Measurements from ENCODE around the gene MYOF.

Gene MYOF, protein sequence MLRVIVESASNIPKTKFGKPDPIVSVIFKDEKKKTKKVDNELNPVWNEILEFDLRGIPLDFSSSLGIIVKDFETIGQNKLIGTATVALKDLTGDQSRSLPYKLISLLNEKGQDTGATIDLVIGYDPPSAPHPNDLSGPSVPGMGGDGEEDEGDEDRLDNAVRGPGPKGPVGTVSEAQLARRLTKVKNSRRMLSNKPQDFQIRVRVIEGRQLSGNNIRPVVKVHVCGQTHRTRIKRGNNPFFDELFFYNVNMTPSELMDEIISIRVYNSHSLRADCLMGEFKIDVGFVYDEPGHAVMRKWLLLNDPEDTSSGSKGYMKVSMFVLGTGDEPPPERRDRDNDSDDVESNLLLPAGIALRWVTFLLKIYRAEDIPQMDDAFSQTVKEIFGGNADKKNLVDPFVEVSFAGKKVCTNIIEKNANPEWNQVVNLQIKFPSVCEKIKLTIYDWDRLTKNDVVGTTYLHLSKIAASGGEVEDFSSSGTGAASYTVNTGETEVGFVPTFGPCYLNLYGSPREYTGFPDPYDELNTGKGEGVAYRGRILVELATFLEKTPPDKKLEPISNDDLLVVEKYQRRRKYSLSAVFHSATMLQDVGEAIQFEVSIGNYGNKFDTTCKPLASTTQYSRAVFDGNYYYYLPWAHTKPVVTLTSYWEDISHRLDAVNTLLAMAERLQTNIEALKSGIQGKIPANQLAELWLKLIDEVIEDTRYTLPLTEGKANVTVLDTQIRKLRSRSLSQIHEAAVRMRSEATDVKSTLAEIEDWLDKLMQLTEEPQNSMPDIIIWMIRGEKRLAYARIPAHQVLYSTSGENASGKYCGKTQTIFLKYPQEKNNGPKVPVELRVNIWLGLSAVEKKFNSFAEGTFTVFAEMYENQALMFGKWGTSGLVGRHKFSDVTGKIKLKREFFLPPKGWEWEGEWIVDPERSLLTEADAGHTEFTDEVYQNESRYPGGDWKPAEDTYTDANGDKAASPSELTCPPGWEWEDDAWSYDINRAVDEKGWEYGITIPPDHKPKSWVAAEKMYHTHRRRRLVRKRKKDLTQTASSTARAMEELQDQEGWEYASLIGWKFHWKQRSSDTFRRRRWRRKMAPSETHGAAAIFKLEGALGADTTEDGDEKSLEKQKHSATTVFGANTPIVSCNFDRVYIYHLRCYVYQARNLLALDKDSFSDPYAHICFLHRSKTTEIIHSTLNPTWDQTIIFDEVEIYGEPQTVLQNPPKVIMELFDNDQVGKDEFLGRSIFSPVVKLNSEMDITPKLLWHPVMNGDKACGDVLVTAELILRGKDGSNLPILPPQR (N-terminal part only)

DNA sequence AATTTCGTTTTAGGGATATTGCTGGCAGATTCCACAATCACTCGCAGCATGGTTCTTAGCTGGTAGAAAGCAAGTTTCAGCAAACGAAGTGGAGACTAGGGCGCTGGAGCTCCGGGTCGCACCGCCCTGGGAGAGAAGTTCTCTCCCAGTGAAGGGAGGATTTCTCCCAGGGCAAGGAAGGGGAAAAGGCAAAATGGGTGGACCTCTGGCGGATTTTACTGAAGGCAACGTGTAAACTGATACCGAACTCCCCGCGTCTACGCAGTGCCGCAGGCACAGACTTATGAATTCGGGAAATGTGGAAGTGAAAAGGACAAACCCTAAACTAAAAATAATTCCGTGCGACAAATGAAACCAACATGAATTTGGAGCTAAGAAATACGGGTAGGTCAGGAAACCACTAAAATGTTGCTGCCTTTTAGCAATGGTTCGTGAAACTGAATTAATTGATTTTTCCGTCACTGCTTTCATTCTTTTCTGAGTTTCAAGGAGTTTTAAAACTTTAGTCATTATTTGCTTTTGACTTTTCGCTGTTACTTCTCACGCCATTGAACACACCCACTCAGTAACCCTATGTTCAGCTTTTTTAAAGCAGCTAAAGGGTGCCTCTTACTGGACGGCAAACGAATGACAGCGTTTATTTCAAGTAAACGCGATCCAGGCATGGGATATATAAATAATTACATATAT lies at the start of gene MYOF:
Gene MYOF, minus strand, starts transcription at position 190 of the 690 bp plus-strand sequence. Its CDS starts 140 bp downstream, at position 50.
- DNase-seq, result peak; percentile 53
- H3K27ac Mint-ChIP-seq, result peak within 1 kb of the TSS; percentile 9
- H3K4me1 Mint-ChIP-seq, result peaks cover 26% of the 10 kb centered on the region
- H3K9me3 Mint-ChIP-seq, result no peaks in the 10 kb centered on the region
- peaks cover 8% of the 10 kb centered on the region for H3K27me3 Mint-ChIP-seq (ENCODE audit: low read depth, poor library complexity)
- TF ChIP-seq, protein P1, sequence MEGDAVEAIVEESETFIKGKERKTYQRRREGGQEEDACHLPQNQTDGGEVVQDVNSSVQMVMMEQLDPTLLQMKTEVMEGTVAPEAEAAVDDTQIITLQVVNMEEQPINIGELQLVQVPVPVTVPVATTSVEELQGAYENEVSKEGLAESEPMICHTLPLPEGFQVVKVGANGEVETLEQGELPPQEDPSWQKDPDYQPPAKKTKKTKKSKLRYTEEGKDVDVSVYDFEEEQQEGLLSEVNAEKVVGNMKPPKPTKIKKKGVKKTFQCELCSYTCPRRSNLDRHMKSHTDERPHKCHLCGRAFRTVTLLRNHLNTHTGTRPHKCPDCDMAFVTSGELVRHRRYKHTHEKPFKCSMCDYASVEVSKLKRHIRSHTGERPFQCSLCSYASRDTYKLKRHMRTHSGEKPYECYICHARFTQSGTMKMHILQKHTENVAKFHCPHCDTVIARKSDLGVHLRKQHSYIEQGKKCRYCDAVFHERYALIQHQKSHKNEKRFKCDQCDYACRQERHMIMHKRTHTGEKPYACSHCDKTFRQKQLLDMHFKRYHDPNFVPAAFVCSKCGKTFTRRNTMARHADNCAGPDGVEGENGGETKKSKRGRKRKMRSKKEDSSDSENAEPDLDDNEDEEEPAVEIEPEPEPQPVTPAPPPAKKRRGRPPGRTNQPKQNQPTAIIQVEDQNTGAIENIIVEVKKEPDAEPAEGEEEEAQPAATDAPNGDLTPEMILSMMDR (IDR thresholded peaks at IDR 0.05), result peak; percentile 63
- peak within 1 kb of the TSS; percentile 89 for H3K4me3 Mint-ChIP-seq
- H3K36me3 Mint-ChIP-seq (ENCODE audit: low read depth), result no peaks in the 10 kb centered on the region

DNA sequence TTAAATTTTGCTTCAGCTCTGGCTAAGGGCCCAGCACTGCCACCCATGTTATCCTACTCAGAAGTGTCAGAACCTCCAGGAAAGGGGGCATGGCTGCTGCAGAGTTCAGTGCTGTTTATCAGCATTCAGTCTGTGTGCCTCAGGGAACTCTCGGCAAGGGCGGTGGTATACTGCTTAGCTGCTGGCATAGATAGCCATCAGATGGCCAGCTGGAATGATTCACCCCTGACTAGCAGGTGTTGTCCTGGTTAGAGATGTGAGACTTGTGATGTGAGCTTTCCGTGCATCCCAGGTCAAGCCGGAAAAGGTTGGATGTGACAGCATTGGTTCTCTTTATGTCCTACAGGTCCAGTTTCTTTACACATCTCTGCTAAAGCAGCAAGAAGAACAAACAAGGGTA lies 36.4 kb upstream of the MYOF start:
- Mint-ChIP-seq H3K36me3 (ENCODE audit: low read depth) (peaks cover 91% of the 10 kb centered on the region), H3K9me3 (peaks cover 40% of the 10 kb centered on the region)

DNA sequence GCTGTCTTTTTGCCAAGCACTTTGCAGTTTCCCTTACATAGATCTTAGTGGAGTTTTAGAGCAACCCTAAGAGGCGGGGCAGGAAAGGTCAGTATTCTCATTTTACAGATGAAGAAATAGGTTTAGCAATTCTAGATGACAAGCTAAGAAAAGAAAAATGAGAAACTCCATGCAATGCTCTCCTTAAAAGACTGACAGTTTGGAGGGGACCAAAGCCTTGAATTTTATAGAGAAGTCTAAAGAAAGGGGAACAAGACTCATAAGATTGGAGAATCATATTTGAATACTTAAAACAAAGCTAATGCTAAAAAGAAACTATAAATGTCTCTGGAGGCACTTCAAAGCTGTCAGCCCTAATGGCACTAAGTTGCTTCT lies 33.9 kb upstream of the MYOF start:
- TF ChIP-seq, protein P1 (IDR thresholded peaks at IDR 0.05), result no peak
- Mint-ChIP-seq H3K4me1 (no peaks in the 10 kb centered on the region), H3K9me3 (peaks cover 15% of the 10 kb centered on the region), H3K4me3 (no peak overlapping the region), H3K36me3 (ENCODE audit: low read depth) (peaks cover 66% of the 10 kb centered on the region), H3K27me3 (ENCODE audit: low read depth, poor library complexity) (no peaks in the 10 kb centered on the region), H3K27ac (no peak overlapping the region)
- DNase-seq, result no peak

More for the DNA sequence above, 36.4 kb upstream of the MYOF start:
- TF ChIP-seq, protein P1 (IDR thresholded peaks at IDR 0.05), result no peak
- H3K4me1 Mint-ChIP-seq, result no peaks in the 10 kb centered on the region
- H3K4me3 Mint-ChIP-seq, result no peak overlapping the region
- H3K27ac Mint-ChIP-seq, result no peak overlapping the region
- peaks cover 6% of the 10 kb centered on the region for H3K27me3 Mint-ChIP-seq (ENCODE audit: low read depth, poor library complexity)
- DNase-seq, result no peak

DNA sequence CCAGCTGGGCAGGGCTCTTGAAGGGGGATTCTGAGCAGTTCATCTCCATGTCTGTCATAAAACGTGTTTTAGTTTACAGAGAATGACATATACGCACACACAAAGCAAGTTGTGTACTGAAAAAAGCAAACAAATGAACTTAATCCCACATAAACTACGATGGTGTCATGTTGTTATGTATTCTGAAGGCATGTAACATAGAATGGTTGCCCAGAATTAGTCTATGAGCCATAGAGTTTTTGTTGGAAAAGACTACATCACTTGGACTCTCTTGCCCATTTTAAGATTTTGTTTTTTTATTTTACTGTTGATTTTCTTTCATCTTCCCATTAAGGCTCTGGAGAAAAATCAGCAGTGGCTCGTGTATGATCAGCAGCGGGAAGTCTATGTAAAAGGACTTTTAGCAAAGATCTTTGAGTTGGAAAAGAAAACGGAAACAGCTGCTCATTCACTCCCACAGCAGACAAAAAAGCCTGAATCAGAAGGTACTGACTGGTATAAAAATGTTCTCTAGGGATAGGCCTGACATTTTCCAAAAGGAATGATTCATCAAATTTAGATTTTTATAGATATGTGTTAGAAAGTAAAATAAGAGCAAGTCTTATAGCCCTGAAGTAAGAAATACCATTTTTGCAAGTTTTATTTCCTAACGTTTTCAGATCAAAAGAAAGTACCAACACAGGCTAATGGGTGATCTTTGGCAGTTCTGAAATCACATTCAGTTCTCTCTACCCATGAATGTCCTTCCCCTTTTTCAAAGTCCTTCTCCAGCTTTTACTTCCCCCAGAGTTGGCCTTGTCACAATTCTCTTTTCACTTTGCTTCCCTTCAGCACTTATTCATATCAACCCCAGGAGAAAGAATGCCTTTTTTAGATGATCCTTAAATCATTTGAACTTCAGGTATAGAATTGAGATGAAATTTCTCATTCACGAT lies 33.2 kb upstream of the MYOF start:
- no peak for DNase-seq
- Mint-ChIP-seq H3K4me1 (no peaks in the 10 kb centered on the region), H3K27me3 (ENCODE audit: low read depth, poor library complexity) (no peaks in the 10 kb centered on the region), H3K36me3 (ENCODE audit: low read depth) (peaks cover 62% of the 10 kb centered on the region), H3K4me3 (no peak overlapping the region), H3K27ac (peak overlapping the region; percentile 25), H3K9me3 (peaks cover 8% of the 10 kb centered on the region)
- TF ChIP-seq, protein P1 (IDR thresholded peaks at IDR 0.05), result no peak
